HTERT RPE-1 (cell line): Measurements from ENCODE around the gene MAG.

Source experiments
- in situ Hi-C: fragments of 300-500 bp; cut with MboI; formaldehyde crosslinking; loops from 4 replicates; pipeline ENCODE4 v1.14.3; 2020; ENCODE audit warnings: low sequenced_read_pairs

Gene MAG

GRCh38 chr19:35315883-35316282, 23.9 kb downstream of the MAG start:
- in situ Hi-C loops: no loop called here

- in situ Hi-C loops: no loop called here
Measured at GRCh38 chr19:35316560-35316959, 24.6 kb downstream of the MAG start.

- in situ Hi-C loops: no loop called here
Measured at GRCh38 chr19:35317464-35318043, 25.6 kb downstream of the MAG start.

- in situ Hi-C loops: no loop called here
Measured at GRCh38 chr19:35318679-35319448, 26.9 kb downstream of the MAG start.

- in situ Hi-C loops: no loop called here
Measured at GRCh38 chr19:35320065-35320713, 28.2 kb downstream of the MAG start.

- in situ Hi-C loops: no loop called here
Measured at GRCh38 chr19:35321291-35321690, 29.3 kb downstream of the MAG start.

- in situ Hi-C loops: no loop called here
Measured at GRCh38 chr19:35322014-35322413, 30.1 kb downstream of the MAG start.

GRCh38 chr19:35327642-35328041, 35.7 kb downstream of the MAG start:
- in situ Hi-C loops: no loop called here

- in situ Hi-C loops: no loop called here
Measured at GRCh38 chr19:35328851-35329285, 36.9 kb downstream of the MAG start, which contains the start of gene CD22. Gene CD22 (plus strand): TSS chr19:35329187. CDS start chr19:35332041, 2,854 bp downstream.

GRCh38 chr19:35329323-35329722, 37.4 kb downstream of the MAG start:
- in situ Hi-C loops: no loop called here

GRCh38 chr19:35330475-35330874, 38.5 kb downstream of the MAG start:
- in situ Hi-C loops: no loop called here

- in situ Hi-C loops: no loop called here
Measured at GRCh38 chr19:35331551-35332214, 39.7 kb downstream of the MAG start.

GRCh38 chr19:35332817-35333216, 40.9 kb downstream of the MAG start:
- in situ Hi-C loops: no loop called here

- in situ Hi-C loops: no loop called here
Measured at GRCh38 chr19:35334144-35334753, 42.3 kb downstream of the MAG start.

- in situ Hi-C loops: no loop called here
Measured at GRCh38 chr19:35336166-35336955, 44.4 kb downstream of the MAG start.

GRCh38 chr19:35337097-35337983, 45.4 kb downstream of the MAG start:
- in situ Hi-C loops: no loop called here

GRCh38 chr19:35337984-35338296, 46.0 kb downstream of the MAG start:
- in situ Hi-C loops: no loop called here

GRCh38 chr19:35340431-35340830, 48.5 kb downstream of the MAG start:
- in situ Hi-C loops: no loop called here

- in situ Hi-C loops: no loop called here
Measured at GRCh38 chr19:35341006-35341405, 49.0 kb downstream of the MAG start.
